ENCODE results near the gene RIBC1.

DNA sequence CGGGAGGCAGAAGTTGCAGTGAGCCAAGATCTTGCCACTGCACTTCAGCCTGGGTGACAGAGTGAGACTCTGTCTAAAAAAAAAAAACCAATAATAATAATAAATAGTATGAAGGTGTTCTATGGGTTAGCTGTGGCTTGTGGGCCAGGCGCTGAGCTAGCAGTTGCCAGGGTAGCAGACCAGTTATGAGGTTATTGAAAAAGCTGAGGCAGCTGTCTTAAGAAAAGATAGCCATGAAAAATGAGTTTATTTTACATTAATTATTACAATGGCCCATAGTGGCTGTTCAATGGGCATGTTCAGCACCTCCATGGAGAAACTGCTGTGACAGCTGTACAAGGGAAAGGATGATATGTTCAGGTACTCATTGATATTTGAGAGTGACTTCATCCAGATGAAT is 24.8 kb downstream of the RIBC1 start:
- TF ChIP-seq KLF16 (IDR thresholded peaks at IDR 0.05) (no peak), ZHX1 (conservative IDR thresholded peaks at IDR 0.05; ENCODE audit: low read length) (no peak), ZMIZ1 (IDR thresholded peaks at IDR 0.05; ENCODE audit: low read depth in 2 of 2, low read length in 2 of 2) (no peak)
